Measurements from ENCODE around the gene TNFRSF21.

DNA sequence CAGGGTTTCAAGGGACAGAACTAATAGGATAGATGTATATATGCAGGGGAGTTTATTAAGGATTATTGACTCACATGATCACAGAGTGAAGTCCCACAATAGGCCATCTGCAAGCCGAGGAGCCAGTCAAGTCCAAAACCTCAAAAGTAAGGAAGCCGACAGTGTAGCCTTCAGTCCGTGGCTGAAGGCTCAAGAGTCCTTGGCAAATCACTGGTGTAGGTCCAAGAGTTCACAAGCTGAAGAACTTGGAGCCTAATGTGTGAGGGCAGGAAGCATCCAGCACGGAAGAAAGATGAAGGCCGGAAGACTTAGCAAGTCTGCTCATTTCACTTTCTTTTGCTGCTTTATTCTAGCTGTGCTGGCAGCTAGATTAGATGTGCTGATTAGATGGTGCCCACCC, 128.0 kb downstream of the TNFRSF21 start:
- TF ChIP-seq, protein P1, sequence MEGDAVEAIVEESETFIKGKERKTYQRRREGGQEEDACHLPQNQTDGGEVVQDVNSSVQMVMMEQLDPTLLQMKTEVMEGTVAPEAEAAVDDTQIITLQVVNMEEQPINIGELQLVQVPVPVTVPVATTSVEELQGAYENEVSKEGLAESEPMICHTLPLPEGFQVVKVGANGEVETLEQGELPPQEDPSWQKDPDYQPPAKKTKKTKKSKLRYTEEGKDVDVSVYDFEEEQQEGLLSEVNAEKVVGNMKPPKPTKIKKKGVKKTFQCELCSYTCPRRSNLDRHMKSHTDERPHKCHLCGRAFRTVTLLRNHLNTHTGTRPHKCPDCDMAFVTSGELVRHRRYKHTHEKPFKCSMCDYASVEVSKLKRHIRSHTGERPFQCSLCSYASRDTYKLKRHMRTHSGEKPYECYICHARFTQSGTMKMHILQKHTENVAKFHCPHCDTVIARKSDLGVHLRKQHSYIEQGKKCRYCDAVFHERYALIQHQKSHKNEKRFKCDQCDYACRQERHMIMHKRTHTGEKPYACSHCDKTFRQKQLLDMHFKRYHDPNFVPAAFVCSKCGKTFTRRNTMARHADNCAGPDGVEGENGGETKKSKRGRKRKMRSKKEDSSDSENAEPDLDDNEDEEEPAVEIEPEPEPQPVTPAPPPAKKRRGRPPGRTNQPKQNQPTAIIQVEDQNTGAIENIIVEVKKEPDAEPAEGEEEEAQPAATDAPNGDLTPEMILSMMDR (conservative IDR thresholded peaks at IDR 0.05) = no peak
- TF ChIP-seq EZH2 (IDR thresholded peaks at IDR 0.05; ENCODE audit: low read depth) = no peak
